ENCODE measurements around the gene SPRED2. TPM values are rescaled to one million over a fixed set of nuclear protein-coding genes. Genes with fewer than 3 reads are reported as not detected.

SPRED2 gene
- total and polyA plus RNA-seq, 2 of the 8 experiments (the other 6 are each of a cell fraction or from before 2014, with no cell fraction given): 15.3 to 22.5 TPM

DNA sequence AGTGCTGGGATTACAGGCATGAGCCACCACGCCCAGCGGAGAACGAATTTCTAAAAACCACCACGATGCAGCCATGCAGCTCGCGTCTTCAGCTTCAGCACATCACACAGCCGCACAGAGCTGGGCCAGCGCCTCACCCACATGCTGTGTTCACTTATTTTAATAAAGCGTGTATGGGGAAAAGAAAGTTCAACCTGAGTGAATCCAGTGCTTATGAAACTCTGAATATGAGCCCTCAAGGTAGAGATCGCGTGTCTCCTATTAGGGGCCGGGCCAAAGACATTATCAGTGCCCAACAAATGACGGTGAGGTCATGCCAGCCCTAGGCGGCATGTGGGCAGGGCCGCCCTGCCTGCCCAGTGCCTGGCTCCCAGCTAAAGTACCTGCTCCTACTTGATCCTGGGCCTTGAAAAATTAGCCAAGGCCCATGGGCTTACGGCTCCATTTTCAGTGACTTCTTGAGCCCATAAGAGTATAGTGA lies 44.3 kb downstream of the SPRED2 start:
- Histone ChIP-seq H2BK5ac (ENCODE audit: low read depth, low read length) (no peak overlapping the region), H3K14ac (ENCODE audit: insufficient read length) (no peak overlapping the region), H2BK120ac (replicated peaks; ENCODE audit: low read depth, low read length) (no peak overlapping the region), H4K91ac (replicated peaks; ENCODE audit: insufficient read length, low read length) (no peak overlapping the region), H3K23ac (ENCODE audit: insufficient read length) (no peak overlapping the region), H4K20me1 (replicated peaks in 1 of 2; ENCODE audit: control insufficient read depth in 1 of 2, insufficient read depth in 2 of 2, low read length in 2 of 2) (peaks cover 5 to 8% of the 10 kb centered on the region in 2 experiments), H4K8ac (ENCODE audit: extremely low read depth, insufficient read depth, low read length) (no peak overlapping the region), H2BK20ac (ENCODE audit: low read length) (no peak overlapping the region), H3K4me3 (ENCODE audit: extremely low read depth in 1 of 4, insufficient read depth in 2 of 4, low read depth in 3 of 4, low read length in 4 of 4) (no peak overlapping the region), H3K36me3 (ENCODE audit: control insufficient read depth in 2 of 4, insufficient read depth in 4 of 4, low read length in 3 of 4) (no peaks in the 10 kb centered on the region), H3K79me1 (ENCODE audit: low read depth, low read length) (peaks cover 4% of the 10 kb centered on the region), H3K27ac (ENCODE audit: low read depth, low read length) (no peak overlapping the region), H2AFZ (ENCODE audit: low read length) (no peak overlapping the region), H3K4me1 (replicated peaks in 1 of 4; ENCODE audit: control insufficient read depth in 3 of 4, insufficient read depth in 4 of 4, low read length in 3 of 4) (peaks cover 0 to 3% (median 0%) of the 10 kb centered on the region in 4 experiments; a peak in 3 of 7 replicates), H3K27me3 (replicated peaks in 1 of 4; ENCODE audit: control insufficient read depth in 3 of 4, extremely low read depth in 1 of 4, insufficient read depth in 3 of 4, low read length in 3 of 4) (no peaks in the 10 kb centered on the region), H3K4me2 (ENCODE audit: insufficient read depth in 1 of 2, low read depth in 2 of 2, low read length in 2 of 2) (no peak overlapping the region), H3K18ac (ENCODE audit: extremely low read depth, low read length) (no peak overlapping the region), H3K9ac (replicated peaks in 1 of 4; ENCODE audit: extremely low read depth in 1 of 4, low read depth in 3 of 4, low read length in 3 of 4) (no peak overlapping the region; a peak in 1 of 7 replicates), H3K56ac (replicated peaks; ENCODE audit: insufficient read length, low read depth, low read length) (no peak overlapping the region), H3K23me2 (ENCODE audit: low read depth, low read length) (peaks cover 2% of the 10 kb centered on the region; the same call in 1 of the 2 replicates), H3K79me2 (ENCODE audit: control insufficient read depth in 1 of 2, insufficient read depth in 2 of 2, low read length in 2 of 2) (peaks cover 0 to 12% of the 10 kb centered on the region in 2 experiments; a peak in 1 of 4 replicates), H3K9me3 (ENCODE audit: insufficient read depth in 2 of 2, low read depth in 1 of 2, low read length in 1 of 2) (no peaks in the 10 kb centered on the region), H2BK15ac (ENCODE audit: low read length) (no peak overlapping the region), H4K5ac (ENCODE audit: insufficient read length, low read depth, low read length) (no peak overlapping the region), H2AK5ac (ENCODE audit: low read depth, low read length) (no peak overlapping the region), H3K4ac (replicated peaks; ENCODE audit: insufficient read length, low read depth, low read length) (no peak overlapping the region), H2BK12ac (ENCODE audit: low read depth, low read length) (no peak overlapping the region)
- FAIRE-seq (no peak), DNase-seq (ENCODE audit: low read depth in 1 of 2, low spot score in 2 of 2) (no peak)
- ChIA-PET POLR2A (ENCODE audit: partially characterized antibody) (no interaction called here), CTCF (ENCODE audit: partially characterized antibody) (interaction anchor here (0.9 to 1.8 kb wide), 5 partner anchors 9 to 123 kb away, joined by 3 to 4 read pairs (median 3); no protein-coding TSS in a partner anchor)
- WGBS, 2 experiments (ENCODE audit: extremely low coverage in 1 of 2, insufficient coverage in 1 of 2, insufficient read length in 1 of 2, insufficient replicate concordance in 2 of 2, low coverage in 1 of 2, low lambda C conversion rate in 2 of 2, missing lambda C conversion rate in 1 of 2): 92% methylated on average over 16 of the region's 16 CpGs; no CpG with 5 or more reads in 1 of the 2 experiments
- TF ChIP-seq SIX5 (IDR thresholded peaks at IDR 0.05; ENCODE audit: low read depth, low read length): no peak

Measured in H1 (cell line).